ENCODE results near the gene MAN2B2. TPM values are rescaled to one million over a fixed set of nuclear protein-coding genes. Genes with fewer than 3 reads are reported as not detected.

Gene MAN2B2
- total RNA-seq, 1 donor from 2014 or later = 32.2 TPM

DNA sequence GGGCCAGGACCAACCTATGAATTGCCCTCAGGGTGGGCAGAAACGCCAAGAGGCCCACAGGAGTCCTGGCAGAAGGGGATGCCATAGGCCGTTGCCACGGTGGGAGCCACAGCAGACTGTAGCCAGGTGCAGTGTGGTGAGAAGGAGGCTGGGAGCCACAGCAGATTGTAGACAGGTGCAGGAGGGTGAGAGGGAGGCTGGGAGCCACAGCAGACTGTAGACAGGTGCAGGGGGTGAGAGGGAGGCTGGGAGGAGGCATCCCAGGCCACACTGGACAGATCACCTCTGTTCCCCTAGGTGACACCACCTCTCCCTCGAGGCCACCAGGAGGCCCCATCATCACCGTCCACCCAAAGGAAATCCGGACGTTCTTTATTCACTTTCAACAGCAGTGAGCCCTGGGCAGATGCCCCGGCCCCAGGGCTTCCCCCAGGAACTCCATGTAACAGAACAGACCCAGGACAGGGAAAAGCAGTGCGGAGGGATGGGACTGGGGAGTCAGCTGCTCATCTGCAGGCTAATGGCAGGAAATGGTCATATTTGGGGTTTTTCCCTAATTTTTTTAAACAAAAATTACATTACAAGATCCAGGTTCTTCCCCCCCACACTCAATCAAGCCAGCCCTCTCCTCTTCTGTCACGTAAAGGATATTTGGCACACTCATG lies 46.0 kb downstream of the MAN2B2 start:
- Mint-ChIP-seq H3K27ac (ENCODE audit: unreplicated experiment) (no peak overlapping the region), H3K4me1 (ENCODE audit: low read depth, unreplicated experiment) (no peaks in the 10 kb centered on the region), H3K27me3 (ENCODE audit: low read depth, unreplicated experiment) (no peaks in the 10 kb centered on the region), H3K4me3 (ENCODE audit: unreplicated experiment) (no peak overlapping the region), H3K9me3 (ENCODE audit: unreplicated experiment) (peaks cover 3% of the 10 kb centered on the region), H3K36me3 (ENCODE audit: low read depth, unreplicated experiment) (peaks cover 11% of the 10 kb centered on the region)
- DNase-seq (ENCODE audit: low read depth) = no peak
- FAIRE-seq = no peak
- no peak overlapping the region for H3K4me3 ChIP-seq (ENCODE audit: insufficient read depth, low read depth, low read length)
- no peak overlapping the region for H3K9ac ChIP-seq (ENCODE audit: low read length)
- peaks cover 2% of the 10 kb centered on the region for H3K36me3 ChIP-seq (ENCODE audit: insufficient read depth, low read length)
- no peaks in the 10 kb centered on the region for H3K9me3 ChIP-seq (ENCODE audit: insufficient read depth, low read depth, low read length)
- H3K4me1 ChIP-seq (ENCODE audit: insufficient read depth, low read length) = no peaks in the 10 kb centered on the region
- H3K27me3 ChIP-seq (ENCODE audit: insufficient read depth, low read length) = no peaks in the 10 kb centered on the region
- H3K27ac ChIP-seq (ENCODE audit: low read depth, low read length) = no peak overlapping the region
- H3K4me2 ChIP-seq (ENCODE audit: low read length) = no peak overlapping the region
- H3K79me2 ChIP-seq (ENCODE audit: insufficient read depth, low read length) = no peaks in the 10 kb centered on the region
- H4K20me1 ChIP-seq (ENCODE audit: insufficient read depth, low read length) = no peaks in the 10 kb centered on the region
- H2AFZ ChIP-seq (ENCODE audit: low read depth, low read length) = no peak overlapping the region
- TF ChIP-seq EZH2 (IDR thresholded peaks at IDR 0.05; ENCODE audit: insufficient read depth, low read length) = no peak
- TF ChIP-seq, protein P1, sequence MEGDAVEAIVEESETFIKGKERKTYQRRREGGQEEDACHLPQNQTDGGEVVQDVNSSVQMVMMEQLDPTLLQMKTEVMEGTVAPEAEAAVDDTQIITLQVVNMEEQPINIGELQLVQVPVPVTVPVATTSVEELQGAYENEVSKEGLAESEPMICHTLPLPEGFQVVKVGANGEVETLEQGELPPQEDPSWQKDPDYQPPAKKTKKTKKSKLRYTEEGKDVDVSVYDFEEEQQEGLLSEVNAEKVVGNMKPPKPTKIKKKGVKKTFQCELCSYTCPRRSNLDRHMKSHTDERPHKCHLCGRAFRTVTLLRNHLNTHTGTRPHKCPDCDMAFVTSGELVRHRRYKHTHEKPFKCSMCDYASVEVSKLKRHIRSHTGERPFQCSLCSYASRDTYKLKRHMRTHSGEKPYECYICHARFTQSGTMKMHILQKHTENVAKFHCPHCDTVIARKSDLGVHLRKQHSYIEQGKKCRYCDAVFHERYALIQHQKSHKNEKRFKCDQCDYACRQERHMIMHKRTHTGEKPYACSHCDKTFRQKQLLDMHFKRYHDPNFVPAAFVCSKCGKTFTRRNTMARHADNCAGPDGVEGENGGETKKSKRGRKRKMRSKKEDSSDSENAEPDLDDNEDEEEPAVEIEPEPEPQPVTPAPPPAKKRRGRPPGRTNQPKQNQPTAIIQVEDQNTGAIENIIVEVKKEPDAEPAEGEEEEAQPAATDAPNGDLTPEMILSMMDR (IDR thresholded peaks at IDR 0.05; ENCODE audit: insufficient read depth, low read depth, low read length) = no peak

DNA sequence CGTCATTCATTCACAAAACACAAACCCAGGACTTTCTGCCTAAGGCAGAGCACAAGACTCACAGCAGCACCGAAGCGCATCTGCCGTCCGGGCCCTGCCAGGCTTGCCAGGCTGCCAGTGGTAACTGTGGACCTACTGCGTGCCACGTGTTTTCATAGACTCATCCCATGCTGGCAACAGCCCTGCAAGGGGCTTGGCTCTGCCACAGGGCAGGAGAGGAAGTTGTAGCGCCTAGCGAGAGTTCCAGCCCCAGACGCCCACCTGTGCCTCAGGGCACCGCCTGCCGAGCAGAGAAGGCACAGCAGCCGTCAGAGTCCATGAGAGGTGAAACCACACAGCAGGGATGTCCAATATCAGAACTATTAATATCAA lies 46.6 kb downstream of the MAN2B2 start:
- Histone ChIP-seq H4K20me1 (ENCODE audit: insufficient read depth, low read length) (no peaks in the 10 kb centered on the region), H3K9me3 (ENCODE audit: insufficient read depth, low read depth, low read length) (no peaks in the 10 kb centered on the region), H3K4me1 (ENCODE audit: insufficient read depth, low read length) (no peaks in the 10 kb centered on the region), H3K36me3 (ENCODE audit: insufficient read depth, low read length) (no peaks in the 10 kb centered on the region), H3K9ac (ENCODE audit: low read length) (no peak overlapping the region), H2AFZ (ENCODE audit: low read depth, low read length) (no peak overlapping the region), H3K4me3 (ENCODE audit: insufficient read depth, low read depth, low read length) (no peak overlapping the region), H3K79me2 (ENCODE audit: insufficient read depth, low read length) (no peaks in the 10 kb centered on the region), H3K27me3 (ENCODE audit: insufficient read depth, low read length) (no peaks in the 10 kb centered on the region), H3K4me2 (ENCODE audit: low read length) (no peak overlapping the region), H3K27ac (ENCODE audit: low read depth, low read length) (no peak overlapping the region)
- Mint-ChIP-seq H3K27ac (ENCODE audit: unreplicated experiment) (no peak overlapping the region), H3K36me3 (ENCODE audit: low read depth, unreplicated experiment) (peaks cover 5% of the 10 kb centered on the region), H3K4me1 (ENCODE audit: low read depth, unreplicated experiment) (no peaks in the 10 kb centered on the region), H3K9me3 (ENCODE audit: unreplicated experiment) (peaks cover 3% of the 10 kb centered on the region), H3K4me3 (ENCODE audit: unreplicated experiment) (no peak overlapping the region), H3K27me3 (ENCODE audit: low read depth, unreplicated experiment) (no peaks in the 10 kb centered on the region)
- TF ChIP-seq, protein P1 (IDR thresholded peaks at IDR 0.05; ENCODE audit: insufficient read depth, low read depth, low read length) = no peak
- no peak for TF ChIP-seq EZH2 (IDR thresholded peaks at IDR 0.05; ENCODE audit: insufficient read depth, low read length)
- DNase-seq (ENCODE audit: low read depth) (no peak), FAIRE-seq (no peak)

DNA sequence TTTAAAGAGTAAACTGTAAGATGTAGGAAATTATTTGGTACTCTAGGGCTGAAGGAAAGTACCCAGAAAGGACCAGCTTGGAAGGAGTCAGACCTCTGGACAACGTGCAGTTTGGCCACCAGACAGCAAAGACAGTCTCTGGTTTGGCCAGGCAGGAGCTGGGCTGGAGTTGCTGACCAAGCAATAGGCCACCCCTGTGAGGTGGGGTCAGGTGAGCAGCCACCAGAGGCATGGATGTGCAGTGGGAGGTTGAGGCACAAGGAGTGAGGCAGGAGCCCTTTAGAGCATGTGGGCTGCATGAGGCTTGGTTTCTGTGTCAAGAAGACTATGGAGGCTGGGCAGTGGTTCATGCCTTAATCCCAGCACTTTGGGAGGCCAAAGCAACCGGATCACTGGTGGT lies 47.8 kb downstream of the MAN2B2 start:
- no peak overlapping the region for H3K4me3 Mint-ChIP-seq (ENCODE audit: unreplicated experiment)
- FAIRE-seq = no peak
- peaks cover 1% of the 10 kb centered on the region for H3K9me3 Mint-ChIP-seq (ENCODE audit: unreplicated experiment)

More for the DNA sequence above, 47.8 kb downstream of the MAN2B2 start:
- no peaks in the 10 kb centered on the region for H3K27me3 ChIP-seq (ENCODE audit: insufficient read depth, low read length)
- no peak overlapping the region for H3K9ac ChIP-seq (ENCODE audit: low read length)
- H3K4me1 ChIP-seq (ENCODE audit: insufficient read depth, low read length) = no peaks in the 10 kb centered on the region
- H3K36me3 ChIP-seq (ENCODE audit: insufficient read depth, low read length) = no peaks in the 10 kb centered on the region
- Mint-ChIP-seq H3K4me1 (ENCODE audit: low read depth, unreplicated experiment) (no peaks in the 10 kb centered on the region), H3K36me3 (ENCODE audit: low read depth, unreplicated experiment) (no peaks in the 10 kb centered on the region), H3K27ac (ENCODE audit: unreplicated experiment) (no peak overlapping the region), H3K27me3 (ENCODE audit: low read depth, unreplicated experiment) (no peaks in the 10 kb centered on the region)
- no peaks in the 10 kb centered on the region for H4K20me1 ChIP-seq (ENCODE audit: insufficient read depth, low read length)
- no peak for DNase-seq (ENCODE audit: low read depth)
- H3K27ac ChIP-seq (ENCODE audit: low read depth, low read length) = no peak overlapping the region
- H3K79me2 ChIP-seq (ENCODE audit: insufficient read depth, low read length) = no peaks in the 10 kb centered on the region
- TF ChIP-seq, protein P1 (IDR thresholded peaks at IDR 0.05; ENCODE audit: insufficient read depth, low read depth, low read length) = no peak
- no peak for TF ChIP-seq EZH2 (IDR thresholded peaks at IDR 0.05; ENCODE audit: insufficient read depth, low read length)
- H2AFZ ChIP-seq (ENCODE audit: low read depth, low read length) = no peak overlapping the region
- H3K4me2 ChIP-seq (ENCODE audit: low read length) = no peak overlapping the region
- H3K9me3 ChIP-seq (ENCODE audit: insufficient read depth, low read depth, low read length) = no peaks in the 10 kb centered on the region
- H3K4me3 ChIP-seq (ENCODE audit: insufficient read depth, low read depth, low read length) = no peak overlapping the region

Data from astrocyte (in vitro differentiated cells and primary cell).